Measurements from ENCODE around the gene CAPNS2.

DNA sequence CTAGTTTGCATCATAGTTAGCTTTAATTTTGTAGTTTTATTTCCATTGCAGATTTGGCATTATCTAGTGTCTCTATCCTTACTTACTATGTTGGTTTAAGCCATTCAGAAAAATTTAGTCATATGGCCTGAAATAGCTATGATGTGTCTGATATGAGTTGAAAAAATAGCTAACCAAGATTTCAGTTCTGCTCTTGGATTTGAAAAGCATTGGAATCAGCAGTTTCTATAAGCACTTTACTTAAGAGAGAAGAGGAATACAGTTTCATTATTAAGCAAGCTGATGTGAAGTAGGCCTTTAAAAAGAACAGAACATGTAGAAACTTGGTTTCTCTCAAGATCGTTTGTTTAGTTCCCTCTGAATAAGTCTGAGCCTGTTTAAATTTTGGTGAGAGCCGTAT lies 31.7 kb upstream of the CAPNS2 start:
- TF ChIP-seq POLR2A (IDR thresholded peaks at IDR 0.05) (no peak), POLR2AphosphoS5 (IDR thresholded peaks at IDR 0.05) (no peak)
- TF ChIP-seq, protein P1, sequence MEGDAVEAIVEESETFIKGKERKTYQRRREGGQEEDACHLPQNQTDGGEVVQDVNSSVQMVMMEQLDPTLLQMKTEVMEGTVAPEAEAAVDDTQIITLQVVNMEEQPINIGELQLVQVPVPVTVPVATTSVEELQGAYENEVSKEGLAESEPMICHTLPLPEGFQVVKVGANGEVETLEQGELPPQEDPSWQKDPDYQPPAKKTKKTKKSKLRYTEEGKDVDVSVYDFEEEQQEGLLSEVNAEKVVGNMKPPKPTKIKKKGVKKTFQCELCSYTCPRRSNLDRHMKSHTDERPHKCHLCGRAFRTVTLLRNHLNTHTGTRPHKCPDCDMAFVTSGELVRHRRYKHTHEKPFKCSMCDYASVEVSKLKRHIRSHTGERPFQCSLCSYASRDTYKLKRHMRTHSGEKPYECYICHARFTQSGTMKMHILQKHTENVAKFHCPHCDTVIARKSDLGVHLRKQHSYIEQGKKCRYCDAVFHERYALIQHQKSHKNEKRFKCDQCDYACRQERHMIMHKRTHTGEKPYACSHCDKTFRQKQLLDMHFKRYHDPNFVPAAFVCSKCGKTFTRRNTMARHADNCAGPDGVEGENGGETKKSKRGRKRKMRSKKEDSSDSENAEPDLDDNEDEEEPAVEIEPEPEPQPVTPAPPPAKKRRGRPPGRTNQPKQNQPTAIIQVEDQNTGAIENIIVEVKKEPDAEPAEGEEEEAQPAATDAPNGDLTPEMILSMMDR (IDR thresholded peaks at IDR 0.05): no peak
